HG03520 (cell line): ENCODE measurements around the gene DNAJB8.

Experiments
- ATAC-seq: cut with Tn5 transposase; IDR thresholded peaks from one replicate; pipeline ENCODE4 v1.9.1; 2021; ENCODE audit warnings: mild to moderate bottlenecking, moderate library complexity; ENCODE audit not compliant: unreplicated experiment

DNAJB8 gene

GRCh38 chr3:128469556-128469955, 2.9 kb upstream of the DNAJB8 start:
- ATAC-seq, result no peak

- no peak for ATAC-seq
Measured at GRCh38 chr3:128468791-128469527, 2.3 kb upstream of the DNAJB8 start.

- no peak for ATAC-seq
Measured at GRCh38 chr3:128468285-128468790, 1.6 kb upstream of the DNAJB8 start.

GRCh38 chr3:128464702-128465101, 2.0 kb downstream of the DNAJB8 start:
- ATAC-seq, result no peak

GRCh38 chr3:128464188-128464587, 2.5 kb downstream of the DNAJB8 start:
- ATAC-seq, result no peak

GRCh38 chr3:128463771-128464170, 2.9 kb downstream of the DNAJB8 start:
- no peak for ATAC-seq

GRCh38 chr3:128463354-128463753, 3.3 kb downstream of the DNAJB8 start:
- no peak for ATAC-seq

- ATAC-seq, result no peak
Measured at GRCh38 chr3:128462931-128463330, 3.8 kb downstream of the DNAJB8 start.

GRCh38 chr3:128462341-128462910, 4.3 kb downstream of the DNAJB8 start:
- no peak for ATAC-seq

- no peak for ATAC-seq
Measured at GRCh38 chr3:128461731-128462130, 5.0 kb downstream of the DNAJB8 start.

GRCh38 chr3:128459461-128459820, 7.2 kb downstream of the DNAJB8 start:
- no peak for ATAC-seq

GRCh38 chr3:128458746-128459460, 7.8 kb downstream of the DNAJB8 start:
- no peak for ATAC-seq

GRCh38 chr3:128457937-128458336, 8.8 kb downstream of the DNAJB8 start:
- no peak for ATAC-seq

GRCh38 chr3:128456776-128457715, 9.6 kb downstream of the DNAJB8 start:
- ATAC-seq, result no peak

GRCh38 chr3:128455786-128456748, 10.6 kb downstream of the DNAJB8 start:
- no peak for ATAC-seq

- no peak for ATAC-seq
Measured at GRCh38 chr3:128455116-128455515, 11.6 kb downstream of the DNAJB8 start.

GRCh38 chr3:128454310-128454618, 12.4 kb downstream of the DNAJB8 start:
- ATAC-seq, result no peak

- no peak for ATAC-seq
Measured at GRCh38 chr3:128453501-128454309, 13.0 kb downstream of the DNAJB8 start.

GRCh38 chr3:128452678-128453275, 13.9 kb downstream of the DNAJB8 start:
- ATAC-seq, result no peak
